NCI-H345 treated with DMSO at 0.1 percent for 48 hours (cell line): ENCODE measurements around the gene PYGO2.
"Not testable (repeated sequence)": the region's sequence is repeated elsewhere in the genome, so short reads cannot be mapped to it uniquely, and the experiment has no call there.

Experiments
- DNase-seq: peaks from one replicate; lab custom pipeline; 2025; ENCODE audit not compliant: unreplicated experiment; lab: John Stamatoyannopoulos, UW

The PYGO2 gene

GRCh38 chr1:154910851-154911250, 50.7 kb downstream of the PYGO2 start:
- no peak for DNase-seq

DNA sequence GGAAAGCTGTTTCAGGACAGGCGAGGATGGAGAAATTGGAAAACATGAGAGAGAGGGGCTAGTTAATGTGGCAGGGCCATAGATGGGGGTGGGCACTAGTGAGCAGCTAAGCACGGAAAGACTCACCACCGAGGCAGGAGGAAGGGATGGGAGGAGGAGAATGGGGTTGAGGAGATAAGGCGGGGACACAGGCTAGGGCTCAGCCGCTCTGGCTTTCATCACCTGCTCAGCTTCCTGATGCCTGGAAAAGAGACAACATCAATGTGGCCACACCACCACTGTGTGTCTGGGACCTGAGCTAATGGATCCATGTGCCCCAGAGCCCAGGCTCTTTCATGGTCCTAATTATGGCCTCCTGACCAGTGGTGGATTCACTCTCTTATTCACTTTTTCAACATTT, 52.6 kb downstream of the PYGO2 start:
- DNase-seq, result no peak

DNA sequence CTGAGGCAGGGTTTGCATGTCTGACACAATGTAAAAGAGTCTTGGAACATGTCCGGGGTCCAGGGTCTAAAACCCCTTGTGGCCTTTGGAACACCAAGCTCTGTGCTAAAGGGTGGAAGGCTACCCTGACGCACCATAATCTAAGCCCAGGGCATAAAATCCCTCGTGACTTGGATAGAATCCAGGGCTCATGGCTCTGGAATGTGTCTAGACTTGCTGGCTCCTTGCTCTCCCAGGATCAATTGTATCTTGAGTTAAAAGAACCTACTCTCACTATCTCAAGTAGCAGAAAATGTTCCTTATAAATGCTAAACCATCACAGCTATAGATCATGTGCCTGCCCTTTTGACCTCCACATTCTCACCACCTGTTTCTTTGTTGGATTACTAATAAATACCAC, 53.5 kb downstream of the PYGO2 start:
- not testable (repeated sequence) for DNase-seq
